T-helper 17 cell (primary cell): ENCODE measurements around the gene GRIFIN. TPM values are rescaled to one million over a fixed set of nuclear protein-coding genes. Genes with fewer than 3 reads are reported as not detected.
A peak's percentile ranks its signal among the peaks of the same experiment; 100 is the strongest.

Experiments
- ATAC-seq: fragments of 150-1000 bp; cut with Tn5 transposase; 2 replicates; pipeline ENCODE4 v1.10.0; 2021; ENCODE audit warnings: mild to moderate bottlenecking, moderate library complexity
- DNase-seq, 3 donors: peaks; one replicate each; pipeline versions ENCODE4 v3.0.0 to v3.0.0-alpha.2; 2020 to 2021
- H3K9me3 ChIP-seq: one replicate; pipeline ENCODE4 v1.7.0; 2013; ENCODE audit warnings: low read length, mild to moderate bottlenecking; ENCODE audit not compliant: control insufficient read depth, poor library complexity, severe bottlenecking
- H3K27ac Mint-ChIP-seq: one replicate; pipeline ENCODE4 v1.8.0; 2022; ENCODE audit warnings: mild to moderate bottlenecking, moderate library complexity, mixed read lengths
- H3K27me3 Mint-ChIP-seq: one replicate; pipeline ENCODE4 v1.8.0; 2022; ENCODE audit warnings: mixed read lengths
- H3K36me3 Mint-ChIP-seq: one replicate; pipeline ENCODE4 v1.8.0; 2022; ENCODE audit warnings: low read depth, mixed read lengths
- H3K4me1 Mint-ChIP-seq: one replicate; pipeline ENCODE4 v1.8.0; 2022; ENCODE audit warnings: mild to moderate bottlenecking, mixed read lengths
- H3K4me3 Mint-ChIP-seq: one replicate; pipeline ENCODE4 v1.8.0; 2022; ENCODE audit warnings: mild to moderate bottlenecking, moderate library complexity, mixed read lengths
- total RNA-seq, 4 donors: library from RNA in 2 of 4; stranded (reverse) in 2 of 4; gene quantifications; one replicate each; pipeline ENCODE4 v1.2.3 and lab custom pipeline; 2022 to 2026

The GRIFIN gene
- total RNA-seq, 2 donors from 2014 or later: not detected

DNA sequence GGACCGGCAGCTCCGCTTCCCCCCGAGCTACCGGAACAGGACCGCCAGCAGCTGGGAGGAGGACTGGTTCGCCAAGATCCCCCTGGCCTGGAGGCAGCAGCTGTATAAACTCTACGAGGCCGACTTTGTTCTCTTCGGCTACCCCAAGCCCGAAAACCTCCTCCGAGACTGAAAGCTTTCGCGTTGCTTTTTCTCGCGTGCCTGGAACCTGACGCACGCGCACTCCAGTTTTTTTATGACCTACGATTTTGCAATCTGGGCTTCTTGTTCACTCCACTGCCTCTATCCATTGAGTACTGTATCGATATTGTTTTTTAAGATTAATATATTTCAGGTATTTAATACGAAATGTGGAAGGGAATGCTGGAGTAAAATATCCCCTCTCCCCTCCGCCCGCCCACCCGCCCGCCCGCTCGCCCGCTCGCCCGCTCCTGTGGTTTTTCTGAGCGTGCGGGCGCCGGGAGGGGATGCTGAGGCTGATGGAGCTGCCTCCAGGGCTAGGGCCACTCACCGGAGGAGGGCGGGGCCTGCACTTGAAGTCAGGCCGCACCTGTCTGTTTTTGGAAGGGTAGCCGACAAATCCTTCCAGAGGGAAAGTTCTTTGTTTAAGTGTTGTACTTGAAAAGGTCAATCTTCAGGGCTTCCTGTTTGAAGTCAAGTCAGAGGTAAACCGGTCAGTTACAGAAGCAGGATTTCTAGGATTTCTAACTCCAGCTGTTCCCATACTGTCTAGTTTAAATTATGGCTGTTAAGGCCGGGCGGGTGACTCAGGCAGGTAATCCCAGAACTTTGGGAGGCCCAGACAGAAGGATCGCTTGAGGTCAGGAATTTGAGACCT is 42.3 kb downstream of the GRIFIN start:
- no peak overlapping the region for H3K4me3 Mint-ChIP-seq
- H3K27ac Mint-ChIP-seq: no peak overlapping the region
- H3K36me3 Mint-ChIP-seq: peaks cover 5% of the 10 kb centered on the region
- H3K4me1 Mint-ChIP-seq: peaks cover 2% of the 10 kb centered on the region
- no peak for DNase-seq
- H3K27me3 Mint-ChIP-seq: no peaks in the 10 kb centered on the region
- no peak for ATAC-seq
- H3K9me3 ChIP-seq: no peaks in the 10 kb centered on the region

DNA sequence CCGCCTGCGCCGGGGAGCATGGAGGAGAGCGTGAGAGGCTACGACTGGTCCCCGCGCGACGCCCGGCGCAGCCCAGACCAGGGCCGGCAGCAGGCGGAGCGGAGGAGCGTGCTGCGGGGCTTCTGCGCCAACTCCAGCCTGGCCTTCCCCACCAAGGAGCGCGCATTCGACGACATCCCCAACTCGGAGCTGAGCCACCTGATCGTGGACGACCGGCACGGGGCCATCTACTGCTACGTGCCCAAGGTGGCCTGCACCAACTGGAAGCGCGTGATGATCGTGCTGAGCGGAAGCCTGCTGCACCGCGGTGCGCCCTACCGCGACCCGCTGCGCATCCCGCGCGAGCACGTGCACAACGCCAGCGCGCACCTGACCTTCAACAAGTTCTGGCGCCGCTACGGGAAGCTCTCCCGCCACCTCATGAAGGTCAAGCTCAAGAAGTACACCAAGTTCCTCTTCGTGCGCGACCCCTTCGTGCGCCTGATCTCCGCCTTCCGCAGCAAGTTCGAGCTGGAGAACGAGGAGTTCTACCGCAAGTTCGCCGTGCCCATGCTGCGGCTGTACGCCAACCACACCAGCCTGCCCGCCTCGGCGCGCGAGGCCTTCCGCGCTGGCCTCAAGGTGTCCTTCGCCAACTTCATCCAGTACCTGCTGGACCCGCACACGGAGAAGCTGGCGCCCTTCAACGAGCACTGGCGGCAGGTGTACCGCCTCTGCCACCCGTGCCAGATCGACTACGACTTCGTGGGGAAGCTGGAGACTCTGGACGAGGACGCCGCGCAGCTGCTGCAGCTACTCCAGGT is 43.1 kb downstream of the GRIFIN start:
- H3K27ac Mint-ChIP-seq: no peak overlapping the region
- no peaks in the 10 kb centered on the region for H3K9me3 ChIP-seq
- ATAC-seq (no peak), DNase-seq (no peak)
- H3K4me1 Mint-ChIP-seq: peaks cover 2% of the 10 kb centered on the region
- H3K36me3 Mint-ChIP-seq: peaks cover 5% of the 10 kb centered on the region
- no peak overlapping the region for H3K4me3 Mint-ChIP-seq
- H3K27me3 Mint-ChIP-seq: no peaks in the 10 kb centered on the region

DNA sequence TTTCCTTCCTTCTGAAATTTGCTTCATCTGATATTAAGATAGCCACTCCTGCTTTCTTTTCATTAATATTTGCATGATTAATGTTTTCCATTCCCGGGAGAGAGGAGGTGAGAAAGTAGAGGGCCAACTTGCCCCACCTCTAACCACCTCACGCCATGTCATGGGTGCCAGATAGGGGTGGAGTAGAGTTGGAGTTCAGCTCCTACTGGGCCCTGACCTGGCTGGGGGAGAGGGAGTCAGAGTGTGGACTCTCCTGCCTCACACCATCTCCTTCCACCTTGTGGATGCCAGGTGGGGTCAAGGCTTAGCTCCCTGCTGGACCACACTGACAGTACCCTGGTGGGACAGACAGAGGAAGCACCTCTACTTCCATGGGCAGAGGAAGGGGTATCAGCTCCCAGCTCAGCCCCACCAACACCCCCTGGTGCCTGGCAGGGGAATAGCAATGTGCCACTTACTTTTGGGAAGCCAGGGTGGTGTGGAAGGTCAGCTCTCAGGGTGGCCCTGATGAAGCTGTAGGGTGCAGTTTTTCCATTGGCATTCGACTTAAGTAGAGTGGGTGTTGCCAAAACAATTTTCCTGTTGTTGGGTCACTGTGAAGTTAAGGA is 44.8 kb downstream of the GRIFIN start:
- Mint-ChIP-seq H3K27ac (no peak overlapping the region), H3K4me1 (peaks cover 4% of the 10 kb centered on the region), H3K36me3 (peaks cover 5% of the 10 kb centered on the region), H3K27me3 (no peaks in the 10 kb centered on the region), H3K4me3 (peak overlapping the region; percentile 45)
- DNase-seq (peak in 2 of 3 donors; percentile 19 to 20), ATAC-seq (peak; percentile 68)
- no peaks in the 10 kb centered on the region for H3K9me3 ChIP-seq

DNA sequence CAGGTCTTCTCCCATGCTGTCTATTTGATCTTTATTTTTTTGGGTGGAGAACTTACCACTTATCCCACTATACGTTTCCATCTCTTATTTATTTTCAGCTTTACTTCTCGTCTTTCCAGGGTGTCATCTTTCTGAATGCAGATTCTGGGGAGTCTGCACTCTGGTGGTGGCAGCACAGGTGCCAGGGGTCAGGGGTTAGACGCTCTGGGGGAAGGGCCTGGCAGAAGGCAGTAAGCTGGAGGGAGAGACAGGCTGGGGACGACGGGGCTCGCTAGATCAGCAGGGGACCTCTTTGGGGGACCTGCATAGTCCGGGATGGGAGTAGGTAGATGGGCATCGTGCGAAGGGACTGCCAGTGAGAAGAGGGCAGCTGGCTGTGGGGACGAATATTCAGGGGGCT is 50.4 kb downstream of the GRIFIN start:
- no peak for DNase-seq
- H3K27ac Mint-ChIP-seq: peak overlapping the region; percentile 53
- no peaks in the 10 kb centered on the region for H3K36me3 Mint-ChIP-seq
- H3K9me3 ChIP-seq: no peaks in the 10 kb centered on the region
- no peak overlapping the region for H3K4me3 Mint-ChIP-seq
- ATAC-seq: no peak
- H3K4me1 Mint-ChIP-seq: peaks cover 10% of the 10 kb centered on the region
- no peaks in the 10 kb centered on the region for H3K27me3 Mint-ChIP-seq

Other genes with a start within 250 kb of the GRIFIN start
- gene MAD1L1, start 243.5 kb downstream of the GRIFIN start, total RNA-seq: 100 to 1,000 TPM in 1 of 2 donors, 10 to 100 TPM in 1; 81.3 to 115 TPM
- 1 to 10 TPM; 4.1 to 4.2 TPM for gene MRM2, start 234.2 kb downstream of the GRIFIN start, total RNA-seq
- gene NUDT1, start 234.2 kb downstream of the GRIFIN start, total RNA-seq: 10 to 100 TPM; 12.7 to 16.2 TPM
- gene SNX8, start 162.0 kb downstream of the GRIFIN start, total RNA-seq: 1 to 10 TPM; 8.6 to 9.3 TPM
- 100 to 1,000 TPM; 139 to 176 TPM for gene EIF3B, start 121.6 kb downstream of the GRIFIN start, total RNA-seq
- 10 to 100 TPM; 18.7 to 19.5 TPM for gene CHST12, start 72.8 kb downstream of the GRIFIN start, total RNA-seq
- 100 to 1,000 TPM; 110 to 116 TPM for gene LFNG, start 43.4 kb upstream of the GRIFIN start, total RNA-seq
- gene BRAT1, start 79.1 kb upstream of the GRIFIN start, total RNA-seq: 10 to 100 TPM; 19.5 to 20.5 TPM
- gene IQCE, start 82.6 kb upstream of the GRIFIN start, total RNA-seq: 1 to 10 TPM; 6.7 to 9.0 TPM
- gene TTYH3, start 155.6 kb upstream of the GRIFIN start, total RNA-seq: 10 to 100 TPM; 13.2 to 14.8 TPM
- under 1 TPM; 0.32 to 0.76 TPM for gene AMZ1, start 211.8 kb upstream of the GRIFIN start, total RNA-seq